OCI-LY3 (cell line): ENCODE results near the gene ADH6.
"Not testable (repeated sequence)": the region's sequence is repeated elsewhere in the genome, so short reads cannot be mapped to it uniquely, and the experiment has no call there.

ENCODE experiments used
- EZH2phosphoT487 ChIP-seq: fragments of 200-600 bp; shearing (Covaris generic); IDR thresholded peaks from 2 replicates; pipeline ENCODE4 v1.6.1; 2018; ENCODE audit warnings: antibody characterized with exemption, mixed run types, low read depth
- TF ChIP-seq, protein P1 (sequence below): fragments of 200-600, 300-600 bp; sonication (generic); IDR thresholded peaks from 2 replicates; pipeline ENCODE4 v1.5.1; 2014; ENCODE audit warnings: antibody characterized with exemption, low read length, low read depth

DNA sequence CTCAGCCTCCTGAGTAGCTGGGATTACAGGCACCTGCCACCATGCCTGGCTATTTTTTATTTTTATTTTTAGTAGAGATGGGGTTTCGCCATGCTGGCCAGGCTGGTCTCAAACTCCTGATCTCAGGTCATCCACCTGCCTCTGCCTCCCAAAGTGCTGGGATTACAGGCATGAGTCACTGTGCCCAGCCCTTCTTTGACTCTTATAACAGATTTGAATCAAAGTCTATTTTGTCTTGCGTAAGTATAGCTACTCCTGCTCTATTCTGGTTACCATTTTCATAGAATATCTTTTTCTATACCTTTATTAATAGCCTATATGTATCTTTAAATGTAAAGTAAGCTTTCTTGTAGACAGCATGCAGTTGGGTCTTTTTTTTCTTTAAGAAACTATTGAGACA lies 14.4 kb upstream of the ADH6 start:
- TF ChIP-seq, protein P1, sequence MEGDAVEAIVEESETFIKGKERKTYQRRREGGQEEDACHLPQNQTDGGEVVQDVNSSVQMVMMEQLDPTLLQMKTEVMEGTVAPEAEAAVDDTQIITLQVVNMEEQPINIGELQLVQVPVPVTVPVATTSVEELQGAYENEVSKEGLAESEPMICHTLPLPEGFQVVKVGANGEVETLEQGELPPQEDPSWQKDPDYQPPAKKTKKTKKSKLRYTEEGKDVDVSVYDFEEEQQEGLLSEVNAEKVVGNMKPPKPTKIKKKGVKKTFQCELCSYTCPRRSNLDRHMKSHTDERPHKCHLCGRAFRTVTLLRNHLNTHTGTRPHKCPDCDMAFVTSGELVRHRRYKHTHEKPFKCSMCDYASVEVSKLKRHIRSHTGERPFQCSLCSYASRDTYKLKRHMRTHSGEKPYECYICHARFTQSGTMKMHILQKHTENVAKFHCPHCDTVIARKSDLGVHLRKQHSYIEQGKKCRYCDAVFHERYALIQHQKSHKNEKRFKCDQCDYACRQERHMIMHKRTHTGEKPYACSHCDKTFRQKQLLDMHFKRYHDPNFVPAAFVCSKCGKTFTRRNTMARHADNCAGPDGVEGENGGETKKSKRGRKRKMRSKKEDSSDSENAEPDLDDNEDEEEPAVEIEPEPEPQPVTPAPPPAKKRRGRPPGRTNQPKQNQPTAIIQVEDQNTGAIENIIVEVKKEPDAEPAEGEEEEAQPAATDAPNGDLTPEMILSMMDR, result not testable (repeated sequence)
- not testable (repeated sequence) for TF ChIP-seq EZH2phosphoT487
